HepG2 (cell line): ENCODE measurements around the gene LRRN4CL. TPM values are rescaled to one million over a fixed set of nuclear protein-coding genes. Genes with fewer than 3 reads are reported as not detected.
A peak's percentile ranks its signal among the peaks of the same experiment; 100 is the strongest.

Experiments
- EEA1 ChIP-seq: sonication (generic); formaldehyde crosslinking; IDR thresholded peaks from 2 replicates; pipeline ENCODE4 v1.5.1; 2020; ENCODE audit warnings: mild to moderate bottlenecking, missing genetic modification reagents, borderline replicate concordance
- FLYWCH1 ChIP-seq: sonication (generic); formaldehyde crosslinking; IDR thresholded peaks from 2 replicates; pipeline ENCODE4 v1.8.1; 2023; ENCODE audit warnings: mild to moderate bottlenecking, missing genetic modification reagents
- HMG20A ChIP-seq: IDR thresholded peaks from 2 replicates; pipeline ENCODE4 v1.6.1; 2016; ENCODE audit warnings: borderline replicate concordance
- HNRNPL ChIP-seq: fragments of 200-400 bp; formaldehyde crosslinking; IDR thresholded peaks from 2 replicates; pipeline ENCODE4 v1.6.1; 2017; ENCODE audit warnings: mild to moderate bottlenecking, low read depth, low read length
- IKZF4 ChIP-seq: sonication (generic); formaldehyde crosslinking; IDR thresholded peaks from 2 replicates; pipeline ENCODE4 v1.5.1; 2020; ENCODE audit warnings: borderline replicate concordance, mild to moderate bottlenecking, low read depth, missing genetic modification reagents; ENCODE audit errors: not compliant biosample characterization
- MNT ChIP-seq: fragments of 450-650 bp; IDR thresholded peaks from 2 replicates; pipeline ENCODE4 v1.6.1; 2016
- NFYC ChIP-seq: IDR thresholded peaks from 2 replicates; pipeline ENCODE4 v1.6.1; 2016; ENCODE audit warnings: missing genetic modification reagents, missing compliant biosample characterization
- NKX3-1 ChIP-seq: sonication (generic); formaldehyde crosslinking; IDR thresholded peaks from 2 replicates; pipeline ENCODE4 v1.5.0; 2020; ENCODE audit warnings: missing genetic modification reagents
- PHF21A ChIP-seq: sonication (generic); formaldehyde crosslinking; IDR thresholded peaks from 2 replicates; pipeline ENCODE4 v1.5.0; 2020; ENCODE audit warnings: mild to moderate bottlenecking, missing genetic modification reagents
- SCMH1 ChIP-seq: sonication (generic); formaldehyde crosslinking; IDR thresholded peaks from 2 replicates; pipeline ENCODE4 v1.9.0; 2021; ENCODE audit warnings: missing genetic modification reagents, mild to moderate bottlenecking, borderline replicate concordance
- ZBTB21 ChIP-seq: sonication (generic); formaldehyde crosslinking; IDR thresholded peaks from 2 replicates; pipeline ENCODE4 v1.4.0; 2020; ENCODE audit warnings: missing genetic modification reagents
- ZBTB7A ChIP-seq: sonication (generic); formaldehyde crosslinking; IDR thresholded peaks from 2 replicates; pipeline ENCODE4 v1.8.0; 2022; ENCODE audit warnings: mild to moderate bottlenecking, missing genetic modification reagents
- ZFP36L1 ChIP-seq: sonication (generic); formaldehyde crosslinking; IDR thresholded peaks from 2 replicates; pipeline ENCODE4 v1.8.0; 2022; ENCODE audit warnings: mild to moderate bottlenecking, missing genetic modification reagents, moderate library complexity
- ZNF343 ChIP-seq: sonication (generic); formaldehyde crosslinking; IDR thresholded peaks from 2 replicates; pipeline ENCODE4 v1.4.0; 2020; ENCODE audit warnings: mild to moderate bottlenecking, missing genetic modification reagents
- ZNF605 ChIP-seq: sonication (generic); formaldehyde crosslinking; IDR thresholded peaks from 2 replicates; pipeline ENCODE4 v1.8.0; 2022; ENCODE audit warnings: mild to moderate bottlenecking, missing genetic modification reagents
- polyA plus RNA-seq, 8 experiments: library from polyadenylated mRNA; depleted of rRNA in 3 of 8; stranded (reverse) in 7 of 8; unstranded in 1 of 8; fragments of >200 nt; fragmentation: Illumina TruSeq in 4 of 8; extraction: Trizol in 4 of 8; gene quantifications; 2 replicates each; pipeline versions ENCODE4 v1.2.1 to v1.2.3, GENCODE V29; 2011 to 2016; ENCODE audit warnings: low read depth in 4 of 8, missing spikeins in 1 of 8, mixed read lengths in 1 of 8; ENCODE audit not compliant: insufficient read depth in 1 of 8
- total RNA-seq, 5 experiments: library from RNA; depleted of rRNA; stranded (reverse); fragments of >200 nt; fragmentation: Illumina TruSeq; extraction: Trizol; gene quantifications; 2 replicates each; pipeline ENCODE4 v1.2.3, GENCODE V29; 2016; ENCODE audit warnings: low read depth in 1 of 5
- TF ChIP-seq, protein P1 (sequence below): sonication (generic); formaldehyde crosslinking; IDR thresholded peaks from 2 replicates; pipeline ENCODE4 v1.4.0; 2020; ENCODE audit warnings: low read depth, mild to moderate bottlenecking, missing genetic modification reagents
- TF ChIP-seq, protein P2 (sequence below): sonication (generic); formaldehyde crosslinking; IDR thresholded peaks from 2 replicates; pipeline ENCODE4 v1.4.0; 2020; ENCODE audit warnings: low read depth, missing genetic modification reagents
- TF ChIP-seq, protein P3 (sequence below): sonication (generic); formaldehyde crosslinking; IDR thresholded peaks from 2 replicates; pipeline ENCODE4 v1.9.0; 2022; ENCODE audit warnings: low read depth, missing genetic modification reagents
- TF ChIP-seq, protein P4 (sequence below): sonication (generic); formaldehyde crosslinking; IDR thresholded peaks from 2 replicates; pipeline ENCODE4 v1.9.0; 2021; ENCODE audit warnings: missing genetic modification reagents, borderline replicate concordance

Gene LRRN4CL
- total and polyA plus RNA-seq, 2 of the 13 experiments (the other 11 are each of a cell fraction or from before 2014, with no cell fraction given): 0.11 TPM; not detected in 1

DNA sequence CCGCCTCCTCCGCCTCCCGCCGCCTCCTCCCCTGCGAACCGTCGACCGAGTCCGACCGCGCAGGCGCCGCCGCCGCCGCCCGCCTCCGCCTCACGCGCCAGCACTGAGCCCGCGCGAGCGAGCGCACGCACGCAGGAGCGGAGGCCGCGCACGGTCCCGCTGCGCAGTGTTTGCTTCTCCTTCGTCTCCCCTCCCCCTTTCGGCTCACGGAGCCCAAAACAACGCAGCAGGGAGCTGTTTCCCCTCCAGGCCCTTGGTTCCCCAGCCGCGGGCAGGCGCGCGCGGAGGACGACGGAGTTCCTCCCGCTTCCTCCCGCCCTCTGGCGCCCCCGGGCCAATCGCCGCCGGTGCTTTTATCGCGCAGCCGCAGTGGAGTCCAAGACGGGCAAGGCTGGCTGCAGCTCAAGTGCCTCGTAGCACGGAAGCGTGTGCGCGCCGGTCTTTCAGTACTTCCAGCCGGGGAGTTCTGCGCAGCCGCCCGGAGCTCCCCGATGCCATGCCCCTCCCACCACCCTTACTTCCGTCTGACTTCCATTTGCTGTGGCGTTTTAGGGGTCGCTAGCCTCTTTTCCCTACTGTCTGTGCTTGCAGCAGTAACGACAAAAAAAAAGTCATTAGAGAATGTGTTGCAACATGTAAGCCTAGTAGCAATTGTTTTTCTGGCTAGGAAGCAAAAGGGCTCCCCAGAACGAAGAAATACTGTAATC, 38.0 kb upstream of the LRRN4CL start, which contains the start of gene HNRNPUL2 (continued):
- TF ChIP-seq IKZF4 (peak; percentile 93), ZNF605 (CRISPR knock-in tag) (peak; percentile 72), EEA1 (CRISPR knock-in tag) (peak; percentile 89; the same call in 1 of the 2 replicates), ZNF343 (no peak), ZFP36L1 (peak; percentile 96), NFYC (peak; percentile 77), PHF21A (peak; percentile 75), MNT (peak; percentile 37), HNRNPL (no peak; the same call in 1 of the 2 replicates), ZBTB21 (no peak), HMG20A (CRISPR knock-in tag) (no peak), FLYWCH1 (0 out of 2 replicates have a peak, but pooled peaks have one; percentile 50), SCMH1 (CRISPR knock-in tag) (no peak), ZBTB7A (CRISPR knock-in tag) (peak; percentile 39; the same call in 1 of the 2 replicates), NKX3-1 (CRISPR knock-in tag) (peak; percentile 89)
- TF ChIP-seq, protein P1, sequence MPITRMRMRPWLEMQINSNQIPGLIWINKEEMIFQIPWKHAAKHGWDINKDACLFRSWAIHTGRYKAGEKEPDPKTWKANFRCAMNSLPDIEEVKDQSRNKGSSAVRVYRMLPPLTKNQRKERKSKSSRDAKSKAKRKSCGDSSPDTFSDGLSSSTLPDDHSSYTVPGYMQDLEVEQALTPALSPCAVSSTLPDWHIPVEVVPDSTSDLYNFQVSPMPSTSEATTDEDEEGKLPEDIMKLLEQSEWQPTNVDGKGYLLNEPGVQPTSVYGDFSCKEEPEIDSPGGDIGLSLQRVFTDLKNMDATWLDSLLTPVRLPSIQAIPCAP: no peak; the same call in 1 of the 2 replicates
- TF ChIP-seq, protein P2, sequence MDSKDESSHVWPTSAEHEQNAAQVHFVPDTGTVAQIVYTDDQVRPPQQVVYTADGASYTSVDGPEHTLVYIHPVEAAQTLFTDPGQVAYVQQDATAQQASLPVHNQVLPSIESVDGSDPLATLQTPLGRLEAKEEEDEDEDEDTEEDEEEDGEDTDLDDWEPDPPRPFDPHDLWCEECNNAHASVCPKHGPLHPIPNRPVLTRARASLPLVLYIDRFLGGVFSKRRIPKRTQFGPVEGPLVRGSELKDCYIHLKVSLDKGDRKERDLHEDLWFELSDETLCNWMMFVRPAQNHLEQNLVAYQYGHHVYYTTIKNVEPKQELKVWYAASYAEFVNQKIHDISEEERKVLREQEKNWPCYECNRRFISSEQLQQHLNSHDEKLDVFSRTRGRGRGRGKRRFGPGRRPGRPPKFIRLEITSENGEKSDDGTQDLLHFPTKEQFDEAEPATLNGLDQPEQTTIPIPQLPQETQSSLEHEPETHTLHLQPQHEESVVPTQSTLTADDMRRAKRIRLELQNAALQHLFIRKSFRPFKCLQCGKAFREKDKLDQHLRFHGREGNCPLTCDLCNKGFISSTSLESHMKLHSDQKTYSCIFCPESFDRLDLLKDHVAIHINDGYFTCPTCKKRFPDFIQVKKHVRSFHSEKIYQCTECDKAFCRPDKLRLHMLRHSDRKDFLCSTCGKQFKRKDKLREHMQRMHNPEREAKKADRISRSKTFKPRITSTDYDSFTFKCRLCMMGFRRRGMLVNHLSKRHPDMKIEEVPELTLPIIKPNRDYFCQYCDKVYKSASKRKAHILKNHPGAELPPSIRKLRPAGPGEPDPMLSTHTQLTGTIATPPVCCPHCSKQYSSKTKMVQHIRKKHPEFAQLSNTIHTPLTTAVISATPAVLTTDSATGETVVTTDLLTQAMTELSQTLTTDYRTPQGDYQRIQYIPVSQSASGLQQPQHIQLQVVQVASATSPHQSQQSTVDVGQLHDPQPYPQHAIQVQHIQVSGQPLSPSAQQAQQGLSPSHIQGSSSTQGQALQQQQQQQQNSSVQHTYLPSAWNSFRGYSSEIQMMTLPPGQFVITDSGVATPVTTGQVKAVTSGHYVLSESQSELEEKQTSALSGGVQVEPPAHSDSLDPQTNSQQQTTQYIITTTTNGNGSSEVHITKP (CRISPR knock-in tag): no peak; the same call in 1 of the 2 replicates
- TF ChIP-seq, protein P3, sequence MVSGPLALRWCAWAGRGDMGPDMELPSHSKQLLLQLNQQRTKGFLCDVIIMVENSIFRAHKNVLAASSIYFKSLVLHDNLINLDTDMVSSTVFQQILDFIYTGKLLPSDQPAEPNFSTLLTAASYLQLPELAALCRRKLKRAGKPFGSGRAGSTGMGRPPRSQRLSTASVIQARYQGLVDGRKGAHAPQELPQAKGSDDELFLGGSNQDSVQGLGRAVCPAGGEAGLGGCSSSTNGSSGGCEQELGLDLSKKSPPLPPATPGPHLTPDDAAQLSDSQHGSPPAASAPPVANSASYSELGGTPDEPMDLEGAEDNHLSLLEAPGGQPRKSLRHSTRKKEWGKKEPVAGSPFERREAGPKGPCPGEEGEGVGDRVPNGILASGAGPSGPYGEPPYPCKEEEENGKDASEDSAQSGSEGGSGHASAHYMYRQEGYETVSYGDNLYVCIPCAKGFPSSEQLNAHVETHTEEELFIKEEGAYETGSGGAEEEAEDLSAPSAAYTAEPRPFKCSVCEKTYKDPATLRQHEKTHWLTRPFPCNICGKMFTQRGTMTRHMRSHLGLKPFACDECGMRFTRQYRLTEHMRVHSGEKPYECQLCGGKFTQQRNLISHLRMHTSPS (CRISPR knock-in tag): peak; percentile 71; the same call in 1 of the 2 replicates
- TF ChIP-seq, protein P4, sequence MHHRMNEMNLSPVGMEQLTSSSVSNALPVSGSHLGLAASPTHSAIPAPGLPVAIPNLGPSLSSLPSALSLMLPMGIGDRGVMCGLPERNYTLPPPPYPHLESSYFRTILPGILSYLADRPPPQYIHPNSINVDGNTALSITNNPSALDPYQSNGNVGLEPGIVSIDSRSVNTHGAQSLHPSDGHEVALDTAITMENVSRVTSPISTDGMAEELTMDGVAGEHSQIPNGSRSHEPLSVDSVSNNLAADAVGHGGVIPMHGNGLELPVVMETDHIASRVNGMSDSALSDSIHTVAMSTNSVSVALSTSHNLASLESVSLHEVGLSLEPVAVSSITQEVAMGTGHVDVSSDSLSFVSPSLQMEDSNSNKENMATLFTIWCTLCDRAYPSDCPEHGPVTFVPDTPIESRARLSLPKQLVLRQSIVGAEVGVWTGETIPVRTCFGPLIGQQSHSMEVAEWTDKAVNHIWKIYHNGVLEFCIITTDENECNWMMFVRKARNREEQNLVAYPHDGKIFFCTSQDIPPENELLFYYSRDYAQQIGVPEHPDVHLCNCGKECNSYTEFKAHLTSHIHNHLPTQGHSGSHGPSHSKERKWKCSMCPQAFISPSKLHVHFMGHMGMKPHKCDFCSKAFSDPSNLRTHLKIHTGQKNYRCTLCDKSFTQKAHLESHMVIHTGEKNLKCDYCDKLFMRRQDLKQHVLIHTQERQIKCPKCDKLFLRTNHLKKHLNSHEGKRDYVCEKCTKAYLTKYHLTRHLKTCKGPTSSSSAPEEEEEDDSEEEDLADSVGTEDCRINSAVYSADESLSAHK (CRISPR knock-in tag): no peak
